Measurements from ENCODE around the gene THRAP3. TPM values are rescaled to one million over a fixed set of nuclear protein-coding genes. Genes with fewer than 3 reads are reported as not detected.

Gene THRAP3
- total and polyA plus RNA-seq, 9 of the 15 experiments (the other 6 are each of a cell fraction or from before 2014, with no cell fraction given), result 66.2 to 135 (median 113) TPM

DNA sequence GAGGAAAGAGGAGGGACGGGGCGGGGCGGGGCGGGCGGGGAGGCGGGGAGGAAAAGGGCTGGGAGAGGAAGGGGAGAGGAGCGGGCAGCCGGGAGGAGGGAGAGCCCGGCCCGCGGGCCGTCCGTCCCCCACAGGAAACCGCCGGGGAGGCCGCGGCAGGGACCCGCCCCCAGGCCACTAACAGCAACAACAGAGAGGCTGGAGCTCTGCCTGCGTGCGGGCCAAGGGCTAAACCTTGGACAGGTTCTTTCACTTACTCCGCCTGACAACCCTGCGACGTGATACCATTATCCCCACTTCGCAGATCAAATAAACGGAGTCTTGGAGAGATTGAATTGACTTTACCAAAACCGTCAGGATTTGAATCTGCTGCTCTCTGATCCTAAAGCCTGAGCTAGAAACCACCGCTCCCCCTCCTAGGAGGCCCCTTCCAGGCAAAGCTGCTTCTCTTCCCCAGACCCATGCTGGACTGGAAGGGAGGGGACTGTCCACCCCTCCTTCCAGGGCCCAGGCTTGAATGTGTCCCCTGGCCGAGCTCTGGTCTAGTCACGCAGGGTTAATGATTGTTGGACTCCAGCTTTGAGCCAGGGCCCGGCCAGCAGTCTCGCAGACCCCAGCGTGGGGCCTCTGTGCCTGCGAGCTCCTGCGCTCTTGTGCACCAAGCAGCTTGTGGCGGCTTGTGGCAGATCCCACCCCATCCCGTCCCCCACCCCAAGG is 99.6 kb downstream of the THRAP3 start, which contains the start of gene EVA1B (continued):
- TF ChIP-seq, protein P1, sequence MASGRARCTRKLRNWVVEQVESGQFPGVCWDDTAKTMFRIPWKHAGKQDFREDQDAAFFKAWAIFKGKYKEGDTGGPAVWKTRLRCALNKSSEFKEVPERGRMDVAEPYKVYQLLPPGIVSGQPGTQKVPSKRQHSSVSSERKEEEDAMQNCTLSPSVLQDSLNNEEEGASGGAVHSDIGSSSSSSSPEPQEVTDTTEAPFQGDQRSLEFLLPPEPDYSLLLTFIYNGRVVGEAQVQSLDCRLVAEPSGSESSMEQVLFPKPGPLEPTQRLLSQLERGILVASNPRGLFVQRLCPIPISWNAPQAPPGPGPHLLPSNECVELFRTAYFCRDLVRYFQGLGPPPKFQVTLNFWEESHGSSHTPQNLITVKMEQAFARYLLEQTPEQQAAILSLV (tag; IDR thresholded peaks at IDR 0.05), result no peak
- TF ChIP-seq HNRNPLL (IDR thresholded peaks at IDR 0.05; ENCODE audit: low read depth, low read length, poor library complexity, severe bottlenecking) (no peak), CHD2 (IDR thresholded peaks at IDR 0.05; ENCODE audit: low read depth, low read length) (no peak), ZNF77 (CRISPR knock-in tag; IDR thresholded peaks at IDR 0.05) (no peak), STAT5A (IDR thresholded peaks at IDR 0.05; ENCODE audit: borderline replicate concordance, low read length) (no peak), ZBED1 (IDR thresholded peaks at IDR 0.05) (no peak), MAFF (IDR thresholded peaks at IDR 0.05; ENCODE audit: low read length) (no peak), ELF2 (CRISPR knock-in tag; IDR thresholded peaks at IDR 0.05) (peak; percentile 45; the same call in 1 of the 2 replicates), FOXK2 (conservative IDR thresholded peaks at IDR 0.05 in 1 of 2, IDR thresholded peaks at IDR 0.05 in 1 of 2; ENCODE audit: low read depth in 2 of 2) (peak; percentile 60 to 65; a peak in 3 of 4 replicates), L3MBTL2 (IDR thresholded peaks at IDR 0.05) (no peak; the same call in 1 of the 2 replicates), RNF2 (IDR thresholded peaks at IDR 0.05) (no peak), BDP1 (IDR thresholded peaks at IDR 0.05; ENCODE audit: insufficient read depth, insufficient read length) (no peak), NBN (IDR thresholded peaks at IDR 0.05; ENCODE audit: low read depth) (peak; percentile 52), EP300 (IDR thresholded peaks at IDR 0.05; ENCODE audit: low read length) (no peak), ZNF324 (CRISPR knock-in tag; IDR thresholded peaks at IDR 0.05) (no peak)
- TF ChIP-seq, protein P2, sequence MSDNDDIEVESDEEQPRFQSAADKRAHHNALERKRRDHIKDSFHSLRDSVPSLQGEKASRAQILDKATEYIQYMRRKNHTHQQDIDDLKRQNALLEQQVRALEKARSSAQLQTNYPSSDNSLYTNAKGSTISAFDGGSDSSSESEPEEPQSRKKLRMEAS (CRISPR knock-in tag; IDR thresholded peaks at IDR 0.05), result 0 out of 2 replicates have a peak, but pooled peaks have one; percentile 33
- TF ChIP-seq, protein P3, sequence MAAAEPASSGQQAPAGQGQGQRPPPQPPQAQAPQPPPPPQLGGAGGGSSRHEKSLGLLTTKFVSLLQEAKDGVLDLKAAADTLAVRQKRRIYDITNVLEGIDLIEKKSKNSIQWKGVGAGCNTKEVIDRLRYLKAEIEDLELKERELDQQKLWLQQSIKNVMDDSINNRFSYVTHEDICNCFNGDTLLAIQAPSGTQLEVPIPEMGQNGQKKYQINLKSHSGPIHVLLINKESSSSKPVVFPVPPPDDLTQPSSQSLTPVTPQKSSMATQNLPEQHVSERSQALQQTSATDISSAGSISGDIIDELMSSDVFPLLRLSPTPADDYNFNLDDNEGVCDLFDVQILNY (CRISPR knock-in tag; IDR thresholded peaks at IDR 0.05), result no peak
- TF ChIP-seq, protein P4, sequence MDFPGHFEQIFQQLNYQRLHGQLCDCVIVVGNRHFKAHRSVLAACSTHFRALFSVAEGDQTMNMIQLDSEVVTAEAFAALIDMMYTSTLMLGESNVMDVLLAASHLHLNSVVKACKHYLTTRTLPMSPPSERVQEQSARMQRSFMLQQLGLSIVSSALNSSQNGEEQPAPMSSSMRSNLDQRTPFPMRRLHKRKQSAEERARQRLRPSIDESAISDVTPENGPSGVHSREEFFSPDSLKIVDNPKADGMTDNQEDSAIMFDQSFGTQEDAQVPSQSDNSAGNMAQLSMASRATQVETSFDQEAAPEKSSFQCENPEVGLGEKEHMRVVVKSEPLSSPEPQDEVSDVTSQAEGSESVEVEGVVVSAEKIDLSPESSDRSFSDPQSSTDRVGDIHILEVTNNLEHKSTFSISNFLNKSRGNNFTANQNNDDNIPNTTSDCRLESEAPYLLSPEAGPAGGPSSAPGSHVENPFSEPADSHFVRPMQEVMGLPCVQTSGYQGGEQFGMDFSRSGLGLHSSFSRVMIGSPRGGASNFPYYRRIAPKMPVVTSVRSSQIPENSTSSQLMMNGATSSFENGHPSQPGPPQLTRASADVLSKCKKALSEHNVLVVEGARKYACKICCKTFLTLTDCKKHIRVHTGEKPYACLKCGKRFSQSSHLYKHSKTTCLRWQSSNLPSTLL (IDR thresholded peaks at IDR 0.05), result no peak
- TF ChIP-seq, protein P5, sequence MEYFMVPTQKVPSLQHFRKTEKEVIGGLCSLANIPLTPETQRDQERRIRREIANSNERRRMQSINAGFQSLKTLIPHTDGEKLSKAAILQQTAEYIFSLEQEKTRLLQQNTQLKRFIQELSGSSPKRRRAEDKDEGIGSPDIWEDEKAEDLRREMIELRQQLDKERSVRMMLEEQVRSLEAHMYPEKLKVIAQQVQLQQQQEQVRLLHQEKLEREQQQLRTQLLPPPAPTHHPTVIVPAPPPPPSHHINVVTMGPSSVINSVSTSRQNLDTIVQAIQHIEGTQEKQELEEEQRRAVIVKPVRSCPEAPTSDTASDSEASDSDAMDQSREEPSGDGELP (CRISPR knock-in tag; IDR thresholded peaks at IDR 0.05; ENCODE audit: borderline replicate concordance), result peak; percentile 40; the same call in 1 of the 2 replicates
- TF ChIP-seq, protein P6, sequence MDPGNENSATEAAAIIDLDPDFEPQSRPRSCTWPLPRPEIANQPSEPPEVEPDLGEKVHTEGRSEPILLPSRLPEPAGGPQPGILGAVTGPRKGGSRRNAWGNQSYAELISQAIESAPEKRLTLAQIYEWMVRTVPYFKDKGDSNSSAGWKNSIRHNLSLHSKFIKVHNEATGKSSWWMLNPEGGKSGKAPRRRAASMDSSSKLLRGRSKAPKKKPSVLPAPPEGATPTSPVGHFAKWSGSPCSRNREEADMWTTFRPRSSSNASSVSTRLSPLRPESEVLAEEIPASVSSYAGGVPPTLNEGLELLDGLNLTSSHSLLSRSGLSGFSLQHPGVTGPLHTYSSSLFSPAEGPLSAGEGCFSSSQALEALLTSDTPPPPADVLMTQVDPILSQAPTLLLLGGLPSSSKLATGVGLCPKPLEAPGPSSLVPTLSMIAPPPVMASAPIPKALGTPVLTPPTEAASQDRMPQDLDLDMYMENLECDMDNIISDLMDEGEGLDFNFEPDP (CRISPR knock-in tag; IDR thresholded peaks at IDR 0.05), result no peak
- TF ChIP-seq, protein P7, sequence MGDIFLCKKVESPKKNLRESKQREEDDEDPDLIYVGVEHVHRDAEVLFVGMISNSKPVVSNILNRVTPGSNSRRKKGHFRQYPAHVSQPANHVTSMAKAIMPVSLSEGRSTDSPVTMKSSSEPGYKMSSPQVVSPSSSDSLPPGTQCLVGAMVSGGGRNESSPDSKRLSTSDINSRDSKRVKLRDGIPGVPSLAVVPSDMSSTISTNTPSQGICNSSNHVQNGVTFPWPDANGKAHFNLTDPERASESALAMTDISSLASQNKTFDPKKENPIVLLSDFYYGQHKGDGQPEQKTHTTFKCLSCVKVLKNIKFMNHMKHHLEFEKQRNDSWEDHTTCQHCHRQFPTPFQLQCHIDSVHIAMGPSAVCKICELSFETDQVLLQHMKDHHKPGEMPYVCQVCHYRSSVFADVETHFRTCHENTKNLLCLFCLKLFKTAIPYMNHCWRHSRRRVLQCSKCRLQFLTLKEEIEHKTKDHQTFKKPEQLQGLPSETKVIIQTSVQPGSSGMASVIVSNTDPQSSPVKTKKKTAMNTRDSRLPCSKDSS (IDR thresholded peaks at IDR 0.05; ENCODE audit: low read depth, partially characterized antibody), result no peak

All from K562 (cell line).